Epidermal melanocyte (primary cell): ENCODE data around the gene TMBIM1.
"Not testable (repeated sequence)": the region's sequence is repeated elsewhere in the genome, so short reads cannot be mapped to it uniquely, and the experiment has no call there.

ENCODE experiments used
- DNase-seq: peaks from one replicate; pipeline ENCODE4 v3.0.0; 2011; ENCODE audit warnings: low spot score; ENCODE audit not compliant: insufficient read length

Gene TMBIM1

GRCh38 chr2:218273214-218273907 lies 18.9 kb downstream of the TMBIM1 start:
- DNase-seq = not testable (repeated sequence)

- peak; percentile 83 for DNase-seq
Measured at GRCh38 chr2:218272531-218273212, 19.6 kb downstream of the TMBIM1 start.

GRCh38 chr2:218271865-218272530 lies 20.3 kb downstream of the TMBIM1 start:
- no peak for DNase-seq

- no peak for DNase-seq
Measured at GRCh38 chr2:218271487-218271797, 20.9 kb downstream of the TMBIM1 start.

GRCh38 chr2:218270721-218271486 lies 21.4 kb downstream of the TMBIM1 start:
- DNase-seq = no peak

GRCh38 chr2:218269900-218270720 lies 22.2 kb downstream of the TMBIM1 start, which contains the start of the genes AAMP and PNKD:
TSS of gene AAMP (minus strand) at chr2:218270137. CDS start at chr2:218270086, 51 bp downstream.
TSS of gene PNKD (plus strand) at chr2:218270519. CDS start at chr2:218270536, 17 bp downstream.
- DNase-seq = peak; percentile 99

- no peak for DNase-seq
Measured at GRCh38 chr2:218267259-218267658, 25.0 kb downstream of the TMBIM1 start.

GRCh38 chr2:218266316-218266979 lies 25.9 kb downstream of the TMBIM1 start:
- no peak for DNase-seq

- no peak for DNase-seq
Measured at GRCh38 chr2:218265626-218266025, 26.7 kb downstream of the TMBIM1 start.

GRCh38 chr2:218264773-218265561 lies 27.3 kb downstream of the TMBIM1 start:
- DNase-seq = no peak

- no peak for DNase-seq
Measured at GRCh38 chr2:218263817-218264641, 28.3 kb downstream of the TMBIM1 start.

GRCh38 chr2:218262631-218263586 lies 29.4 kb downstream of the TMBIM1 start:
- no peak for DNase-seq

- no peak for DNase-seq
Measured at GRCh38 chr2:218262237-218262600, 30.1 kb downstream of the TMBIM1 start.

GRCh38 chr2:218261423-218262236 lies 30.7 kb downstream of the TMBIM1 start:
- DNase-seq = no peak

- no peak for DNase-seq
Measured at GRCh38 chr2:218260742-218261422, 31.4 kb downstream of the TMBIM1 start, which contains the start of gene GPBAR1. TSS of gene GPBAR1 (plus strand) at chr2:218261015. CDS start at chr2:218262725, 1,710 bp downstream.

GRCh38 chr2:218260166-218260565 lies 32.1 kb downstream of the TMBIM1 start:
- DNase-seq = no peak
